HAP-1 (cell line): ENCODE measurements around the gene PREPL.
A peak's percentile ranks its signal among the peaks of the same experiment; 100 is the strongest.

Experiments used
- DNase-seq, 2 experiments: peaks; one replicate each; pipeline ENCODE4 v3.0.0-alpha.2; 2016 to 2020; ENCODE audit warnings: low spot score in 2 of 2
- H3K27me3 ChIP-seq: fragments of 250-450 bp; sonication (Bioruptor Pico); 2 replicates; pipeline ENCODE4 v1.5.1; 2020; ENCODE audit warnings: low read depth, mild to moderate bottlenecking, moderate library complexity
- H3K36me3 ChIP-seq: fragments of 250-450 bp; sonication (Bioruptor Pico); replicated peaks from 2 replicates; pipeline ENCODE4 v1.5.1; 2020; ENCODE audit warnings: mild to moderate bottlenecking
- H3K4me1 ChIP-seq: fragments of 250-450 bp; sonication (Bioruptor Pico); 2 replicates; pipeline ENCODE4 v1.5.1; 2020; ENCODE audit warnings: mild to moderate bottlenecking
- H3K4me3 ChIP-seq: fragments of 250-450 bp; sonication (Bioruptor Pico); 2 replicates; pipeline ENCODE4 v1.5.1; 2020; ENCODE audit warnings: mild to moderate bottlenecking, moderate library complexity
- H3K9me3 ChIP-seq: fragments of 250-450 bp; sonication (Bioruptor Pico); 2 replicates; pipeline ENCODE4 v1.5.1; 2020; ENCODE audit warnings: mild to moderate bottlenecking, moderate library complexity
- in situ Hi-C: fragments of 300-500 bp; cut with MboI; formaldehyde crosslinking; loops from 3 replicates; pipeline ENCODE4 v1.14.3; 2020; ENCODE audit warnings: low sequenced_read_pairs, inconsistent platforms, mixed read lengths

The PREPL gene

DNA sequence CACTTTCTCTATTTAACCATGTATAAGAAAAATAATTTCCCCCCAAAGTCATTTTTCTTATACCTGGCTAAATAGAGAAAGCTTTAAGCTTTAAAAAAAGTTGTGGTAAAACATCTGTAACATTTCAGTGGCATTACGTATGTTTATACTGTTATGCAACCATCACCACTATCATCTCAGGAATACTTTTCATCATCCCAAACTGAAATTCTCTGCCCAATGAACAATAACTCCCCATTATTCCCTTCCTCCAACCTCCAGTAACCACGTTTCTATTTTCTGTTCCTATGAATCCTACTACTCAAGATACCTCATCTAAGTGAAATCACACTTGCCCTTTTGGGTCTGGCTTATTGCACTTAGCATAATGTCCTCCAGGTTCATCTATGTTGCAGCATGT is 87.7 kb downstream of the PREPL start:
- Histone ChIP-seq H3K9me3 (peaks cover 2% of the 10 kb centered on the region; the same call in 1 of the 2 replicates), H3K4me1 (peaks cover 19% of the 10 kb centered on the region), H3K4me3 (no peak overlapping the region), H3K36me3 (0 out of 2 replicates have a peak, but pooled peaks cover 3% of the 10 kb centered on the region), H3K27me3 (no peaks in the 10 kb centered on the region)
- DNase-seq: no peak
- in situ Hi-C loops: no loop called here

DNA sequence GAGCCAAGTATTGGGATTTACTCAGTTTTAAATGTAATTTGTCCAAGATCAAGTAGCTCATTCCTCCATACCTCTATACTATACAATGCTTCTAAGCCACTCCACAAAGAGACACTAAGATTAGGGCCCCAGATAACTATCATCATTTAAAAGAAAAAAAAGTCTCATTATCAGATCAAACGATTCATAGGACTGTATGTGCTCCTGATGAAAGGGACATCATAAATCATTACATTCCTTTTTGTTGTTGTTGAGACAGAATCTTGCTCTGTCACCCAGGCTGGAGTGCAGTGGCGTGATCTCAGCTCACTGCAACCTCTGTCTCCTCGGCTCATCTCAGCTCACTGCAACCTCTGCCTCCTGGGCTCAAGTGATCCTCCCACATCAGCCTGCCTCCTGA is 88.2 kb downstream of the PREPL start:
- peak; percentile 38 to 70 for DNase-seq
- H3K4me3 ChIP-seq: no peak overlapping the region
- H3K27me3 ChIP-seq: no peaks in the 10 kb centered on the region
- in situ Hi-C loops: no loop called here
- H3K36me3 ChIP-seq: 0 out of 2 replicates have a peak, but pooled peaks cover 3% of the 10 kb centered on the region
- H3K4me1 ChIP-seq: peaks cover 23% of the 10 kb centered on the region
- H3K9me3 ChIP-seq: peaks cover 2% of the 10 kb centered on the region; the same call in 1 of the 2 replicates

DNA sequence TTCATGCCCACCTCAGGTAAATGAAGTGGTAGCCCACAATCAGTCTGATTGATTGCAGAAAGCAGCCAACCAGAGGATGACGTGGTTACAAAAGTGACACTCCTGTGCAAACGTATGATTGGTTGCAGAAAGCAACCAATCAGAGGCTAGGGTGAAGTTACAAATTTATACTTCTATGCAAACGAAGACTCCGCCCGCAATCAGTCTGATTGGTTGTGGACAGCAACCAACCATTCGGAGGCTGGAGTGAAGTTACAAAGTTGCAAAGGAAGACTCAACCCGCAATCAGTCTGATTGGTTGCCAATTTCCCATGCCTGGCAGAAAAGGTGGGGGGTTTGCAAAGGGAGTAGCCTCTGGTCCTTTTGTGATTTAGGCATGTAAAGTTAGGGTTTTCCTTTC is 90.0 kb downstream of the PREPL start:
- peaks cover 31% of the 10 kb centered on the region for H3K4me1 ChIP-seq
- in situ Hi-C loops: no loop called here
- no peak for DNase-seq

DNA sequence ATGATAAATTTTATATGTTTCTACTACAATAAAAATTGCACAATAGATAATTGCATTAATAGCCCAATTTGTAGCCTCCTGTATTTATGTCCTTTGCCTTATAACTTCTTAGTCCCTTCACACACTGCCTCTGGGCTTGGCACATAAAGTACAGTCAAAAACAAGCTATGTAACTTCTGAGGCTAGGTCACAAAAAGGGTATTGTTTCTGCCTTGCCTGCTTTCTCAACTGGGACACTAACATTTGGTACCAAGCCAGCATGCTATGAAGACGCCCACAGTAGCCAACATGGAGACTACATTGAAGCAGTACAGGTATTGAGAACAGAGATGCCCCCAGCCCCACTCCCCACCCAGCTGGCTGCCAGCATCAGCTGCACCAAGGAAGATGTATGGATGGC is 91.5 kb downstream of the PREPL start:
- H3K36me3 ChIP-seq: 0 out of 2 replicates have a peak, but pooled peaks cover 3% of the 10 kb centered on the region
- no peak overlapping the region for H3K4me3 ChIP-seq
- no peak for DNase-seq
- H3K9me3 ChIP-seq: peaks cover 2% of the 10 kb centered on the region; the same call in 1 of the 2 replicates
- H3K27me3 ChIP-seq: no peaks in the 10 kb centered on the region
- in situ Hi-C loops: no loop called here
- peaks cover 31% of the 10 kb centered on the region for H3K4me1 ChIP-seq

More for the DNA sequence above, 90.0 kb downstream of the PREPL start:
- Histone ChIP-seq H3K36me3 (0 out of 2 replicates have a peak, but pooled peaks cover 3% of the 10 kb centered on the region), H3K27me3 (no peaks in the 10 kb centered on the region), H3K9me3 (peaks cover 2% of the 10 kb centered on the region; the same call in 1 of the 2 replicates), H3K4me3 (no peak overlapping the region)

DNA sequence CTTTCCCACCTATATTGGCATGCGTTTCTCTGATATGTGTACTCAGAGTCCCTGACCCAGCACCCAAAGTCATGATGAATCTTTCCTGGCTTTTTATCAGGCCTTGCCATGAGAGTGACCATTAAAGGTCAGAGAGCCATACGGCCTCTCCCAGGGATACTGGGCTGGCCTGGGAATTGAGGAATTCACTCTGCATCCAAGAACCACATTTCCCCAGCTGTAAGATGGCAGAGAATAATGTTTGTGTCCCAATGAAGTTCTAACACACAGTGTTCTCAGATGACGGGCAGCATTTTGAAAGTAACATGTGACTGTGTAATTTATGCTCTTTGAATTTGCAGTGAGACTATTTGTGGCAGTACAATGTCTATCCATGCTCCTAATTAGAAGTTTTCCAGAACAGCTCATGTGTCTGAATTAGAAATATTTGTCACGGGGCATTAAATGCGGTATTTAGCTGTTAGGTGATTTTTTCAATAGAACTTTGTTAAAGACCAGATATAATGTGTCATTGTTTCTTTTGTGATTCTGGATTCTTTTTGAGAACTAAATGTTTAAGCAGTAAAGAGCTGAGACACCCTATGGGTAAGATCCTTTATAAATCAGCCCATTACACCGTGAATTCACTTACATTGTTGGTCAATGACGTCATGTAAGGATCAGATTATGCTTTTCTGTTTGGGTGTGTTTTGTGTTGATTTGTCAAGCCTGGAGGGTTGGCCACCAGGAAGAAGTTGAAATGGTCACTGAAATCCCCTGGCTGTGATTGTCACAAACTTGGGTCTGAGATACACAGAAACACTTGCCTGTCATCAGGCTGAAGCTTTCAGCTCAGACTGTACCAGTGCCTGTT is 93.3 kb downstream of the PREPL start:
- Histone ChIP-seq H3K4me1 (peaks cover 25% of the 10 kb centered on the region), H3K36me3 (0 out of 2 replicates have a peak, but pooled peaks cover 3% of the 10 kb centered on the region), H3K27me3 (no peaks in the 10 kb centered on the region), H3K9me3 (no peaks in the 10 kb centered on the region), H3K4me3 (no peak overlapping the region)
- in situ Hi-C loops: no loop called here
- peak; percentile 42 to 86 for DNase-seq
